ENCODE measurements around the gene RIPOR2.

Gene RIPOR2

GRCh38 chr6:24844903-24845302, 90.9 kb downstream of the RIPOR2 start:
- DNase-seq (ENCODE audit: low read depth), result no peak

GRCh38 chr6:24844061-24844460, 91.7 kb downstream of the RIPOR2 start:
- DNase-seq (ENCODE audit: low read depth), result no peak

GRCh38 chr6:24840187-24840586, 95.6 kb downstream of the RIPOR2 start:
- DNase-seq (ENCODE audit: low read depth), result no peak

- DNase-seq (ENCODE audit: low read depth), result no peak
These were observed 96.8 kb downstream of the RIPOR2 start for GRCh38 chr6:24838994-24839393.

GRCh38 chr6:24838081-24838480, 97.7 kb downstream of the RIPOR2 start:
- no peak for DNase-seq (ENCODE audit: low read depth)

- no peak for DNase-seq (ENCODE audit: low read depth)
These were observed 99.7 kb downstream of the RIPOR2 start for GRCh38 chr6:24836109-24836508.

GRCh38 chr6:24833711-24834386, 101.9 kb downstream of the RIPOR2 start:
- no peak for DNase-seq (ENCODE audit: low read depth)

GRCh38 chr6:24832794-24833193, 103.0 kb downstream of the RIPOR2 start:
- no peak for DNase-seq (ENCODE audit: low read depth)

- peak; percentile 33 for DNase-seq (ENCODE audit: low read depth)
These were observed 103.7 kb downstream of the RIPOR2 start for GRCh38 chr6:24831771-24832716.

- DNase-seq (ENCODE audit: low read depth), result no peak
These were observed 106.1 kb downstream of the RIPOR2 start for GRCh38 chr6:24829657-24830056.

GRCh38 chr6:24827970-24828369, 107.8 kb downstream of the RIPOR2 start:
- no peak for DNase-seq (ENCODE audit: low read depth)

GRCh38 chr6:24827162-24827561, 108.6 kb downstream of the RIPOR2 start:
- DNase-seq (ENCODE audit: low read depth), result no peak

- no peak for DNase-seq (ENCODE audit: low read depth)
These were observed 110.6 kb downstream of the RIPOR2 start for GRCh38 chr6:24825130-24825630.

GRCh38 chr6:24824142-24824938, 111.4 kb downstream of the RIPOR2 start:
- no peak for DNase-seq (ENCODE audit: low read depth)

- no peak for DNase-seq (ENCODE audit: low read depth)
These were observed 112.6 kb downstream of the RIPOR2 start for GRCh38 chr6:24823185-24823584.

- no peak for DNase-seq (ENCODE audit: low read depth)
These were observed 113.1 kb downstream of the RIPOR2 start for GRCh38 chr6:24822696-24823095.

- DNase-seq (ENCODE audit: low read depth), result no peak
These were observed 113.8 kb downstream of the RIPOR2 start for GRCh38 chr6:24821860-24822444.

GRCh38 chr6:24818346-24818745, 117.4 kb downstream of the RIPOR2 start:
- DNase-seq (ENCODE audit: low read depth), result no peak

- no peak for DNase-seq (ENCODE audit: low read depth)
These were observed 126.0 kb downstream of the RIPOR2 start for GRCh38 chr6:24809728-24810127.

- no peak for DNase-seq (ENCODE audit: low read depth)
These were observed 128.2 kb downstream of the RIPOR2 start for GRCh38 chr6:24807584-24807983.

GRCh38 chr6:24802271-24803059, 133.3 kb downstream of the RIPOR2 start:
- DNase-seq (ENCODE audit: low read depth), result no peak

All from GM04504 (cell line).